GM23338 (cell line): ENCODE data around the gene MAN2B2. TPM values are rescaled to one million over a fixed set of nuclear protein-coding genes. Genes with fewer than 3 reads are reported as not detected.

Experiments used
- ATAC-seq: fragments of 200-7000 bp; cut with Tn5 transposase; 3 replicates; pipeline ENCODE4 v1.9.1; 2020
- DNase-seq: peaks from one replicate; pipeline ENCODE4 v3.0.0-alpha.2; 2015; ENCODE audit warnings: low spot score
- H2AFZ ChIP-seq: fragments of 200-600 bp; sonication (generic); 2 replicates; pipeline ENCODE4 v1.8.0; 2016; ENCODE audit warnings: antibody characterized with exemption, mild to moderate bottlenecking, moderate library complexity
- H3F3A ChIP-seq: fragments of 200-600 bp; sonication (generic); replicated peaks from 2 replicates; pipeline ENCODE4 v1.8.0; 2017; ENCODE audit warnings: antibody characterized with exemption, mixed run types, low read depth
- H3K27ac ChIP-seq: fragments of 200-600 bp; sonication (generic); 2 replicates; pipeline ENCODE4 v1.6.1; 2016; ENCODE audit warnings: low read depth
- H3K27me3 ChIP-seq: fragments of 200-600 bp; sonication (generic); 2 replicates; pipeline ENCODE4 v1.8.0; 2016; ENCODE audit warnings: mild to moderate bottlenecking, mixed run types, moderate library complexity; ENCODE audit not compliant: insufficient read depth
- H3K36me3 ChIP-seq: fragments of 200-600 bp; sonication (generic); 2 replicates; pipeline ENCODE4 v1.8.0; 2016; ENCODE audit warnings: mild to moderate bottlenecking; ENCODE audit not compliant: insufficient read depth
- H3K4me1 ChIP-seq: fragments of 200-600 bp; sonication (generic); 2 replicates; pipeline ENCODE4 v1.8.0; 2016; ENCODE audit warnings: mild to moderate bottlenecking, moderate library complexity; ENCODE audit not compliant: insufficient read depth
- H3K4me2 ChIP-seq: fragments of 200-600 bp; sonication (generic); 2 replicates; pipeline ENCODE4 v1.7.1; 2017; ENCODE audit warnings: mixed run types
- H3K4me3 ChIP-seq: fragments of 200-600 bp; sonication (generic); 2 replicates; pipeline ENCODE4 v1.6.1; 2016; ENCODE audit warnings: mixed run types
- H3K79me2 ChIP-seq: fragments of 200-600 bp; sonication (generic); replicated peaks from 2 replicates; pipeline ENCODE4 v1.8.0; 2017; ENCODE audit warnings: mild to moderate bottlenecking; ENCODE audit not compliant: insufficient read depth
- H3K9me2 ChIP-seq: fragments of 200-600 bp; sonication (generic); 2 replicates; pipeline ENCODE4 v1.8.0; 2017; ENCODE audit not compliant: insufficient read depth
- H4K20me1 ChIP-seq: fragments of 200-600 bp; sonication (generic); replicated peaks from 2 replicates; pipeline ENCODE4 v1.8.0; 2017; ENCODE audit warnings: mild to moderate bottlenecking; ENCODE audit not compliant: insufficient read depth
- H3K27ac Mint-ChIP-seq: 2 replicates; pipeline ENCODE4 v1.8.0; 2020; ENCODE audit warnings: inconsistent platforms, mild to moderate bottlenecking, moderate library complexity, mixed read lengths
- H3K27me3 Mint-ChIP-seq: 3 replicates; pipeline ENCODE4 v1.8.0; 2022; ENCODE audit warnings: low read depth, mild to moderate bottlenecking, moderate library complexity, mixed read lengths, inconsistent platforms; ENCODE audit not compliant: insufficient read depth, poor library complexity
- H3K36me3 Mint-ChIP-seq: 3 replicates; pipeline ENCODE4 v1.8.0; 2021; ENCODE audit warnings: low read depth, mild to moderate bottlenecking, inconsistent platforms, moderate library complexity, mixed read lengths
- H3K4me1 Mint-ChIP-seq: 3 replicates; pipeline ENCODE4 v1.8.0; 2020; ENCODE audit warnings: mild to moderate bottlenecking, inconsistent platforms, mixed read lengths
- H3K4me3 Mint-ChIP-seq: 3 replicates; pipeline ENCODE4 v1.8.0; 2021; ENCODE audit warnings: moderate library complexity, mild to moderate bottlenecking, inconsistent platforms, mixed read lengths
- H3K9me3 Mint-ChIP-seq: 3 replicates; pipeline ENCODE4 v1.8.0; 2020; ENCODE audit warnings: moderate library complexity, mild to moderate bottlenecking, inconsistent platforms, mixed read lengths
- CREB1 ChIP-seq: fragments of 250-450 bp; sonication (Bioruptor Pico); IDR thresholded peaks from 2 replicates; pipeline ENCODE4 v1.5.0; 2020; ENCODE audit warnings: low read depth, mild to moderate bottlenecking, moderate library complexity
- CTCF ChIP-seq, 2 experiments: fragments of 200-600 bp in 1 of 2; sonication (generic) in 1 of 2; conservative IDR thresholded peaks; 2 replicates each; pipeline versions ENCODE4 v1.5.1 to v1.6.1; 2016 to 2017; ENCODE audit warnings: antibody characterized with exemption in 2 of 2, low read depth in 2 of 2, mild to moderate bottlenecking in 2 of 2, moderate library complexity in 1 of 2
- ETS1 ChIP-seq: IDR thresholded peaks from 2 replicates; pipeline ENCODE4 v1.6.1; 2016; ENCODE audit warnings: antibody characterized with exemption
- EZH2 ChIP-seq: fragments of 200-600 bp; sonication (generic); IDR thresholded peaks from one replicate; pipeline ENCODE4 v1.8.0; 2017; ENCODE audit warnings: antibody characterized with exemption, mild to moderate bottlenecking, low read depth; ENCODE audit not compliant: unreplicated experiment
- EZH2phosphoT487 ChIP-seq: fragments of 200-600 bp; sonication (generic); IDR thresholded peaks from one replicate; pipeline ENCODE4 v1.8.1; 2018; ENCODE audit warnings: antibody characterized with exemption; ENCODE audit not compliant: unreplicated experiment
- JUNB ChIP-seq: IDR thresholded peaks from one replicate; pipeline ENCODE4 v1.6.1; 2016; ENCODE audit warnings: antibody characterized with exemption; ENCODE audit not compliant: unreplicated experiment
- NANOG ChIP-seq: IDR thresholded peaks from 2 replicates; pipeline ENCODE4 v1.6.1; 2016; ENCODE audit warnings: antibody characterized with exemption, borderline replicate concordance
- POLR2AphosphoS5 ChIP-seq: IDR thresholded peaks from 2 replicates; pipeline ENCODE4 v1.6.1; 2016; ENCODE audit warnings: antibody characterized with exemption, low read depth
- REST ChIP-seq: IDR thresholded peaks from one replicate; pipeline ENCODE4 v1.6.1; 2018; ENCODE audit warnings: antibody characterized with exemption; ENCODE audit not compliant: unreplicated experiment
- STAT1 ChIP-seq: IDR thresholded peaks from one replicate; pipeline ENCODE4 v1.6.1; 2016; ENCODE audit warnings: antibody characterized with exemption; ENCODE audit not compliant: unreplicated experiment
- ZNF114 ChIP-seq: fragments of 250-450 bp; sonication (Bioruptor Pico); IDR thresholded peaks from 2 replicates; pipeline ENCODE4 v1.5.0; 2020; ENCODE audit warnings: mild to moderate bottlenecking, moderate library complexity
- ZNF331 ChIP-seq: fragments of 250-450 bp; sonication (Bioruptor Pico); IDR thresholded peaks from 2 replicates; pipeline ENCODE4 v1.5.0; 2020; ENCODE audit warnings: low read depth, mild to moderate bottlenecking, moderate library complexity
- ZNF462 ChIP-seq: fragments of 250-450 bp; sonication (Bioruptor Pico); IDR thresholded peaks from 2 replicates; pipeline ENCODE4 v1.5.0; 2020; ENCODE audit warnings: mild to moderate bottlenecking, moderate library complexity
- polyA plus RNA-seq: library from polyadenylated mRNA; unstranded; fragments of >200 nt; fragmentation: Nextera tagmentation; extraction: Ambion mirVana; gene quantifications from 2 replicates; pipeline ENCODE4 v1.2.1, GENCODE V29; 2016
- total RNA-seq: library from RNA; depleted of rRNA; stranded (reverse); fragments of >200 nt; shearing (Covaris generic); gene quantifications from 2 replicates; pipeline ENCODE4 v1.2.3, GENCODE V29; 2014

Gene MAN2B2
- total and polyA plus RNA-seq, 2 experiments from 2014 or later: 1.6 to 6.9 TPM

GRCh38 chr4:6526156-6526555 is 48.8 kb upstream of the MAN2B2 start:
- no peak overlapping the region; the same call in 2 of the 3 replicates for H3K4me3 Mint-ChIP-seq
- no peak for TF ChIP-seq REST
- TF ChIP-seq ZNF331 (CRISPR knock-in tag): no peak
- TF ChIP-seq ETS1: no peak
- TF ChIP-seq CTCF (conservative IDR thresholded peaks at IDR 0.05; ENCODE audit: low read depth in 2 of 2): no peak
- no peak for TF ChIP-seq ZNF114 (CRISPR knock-in tag)
- TF ChIP-seq STAT1: no peak
- TF ChIP-seq POLR2AphosphoS5: no peak
- no peak for TF ChIP-seq EZH2phosphoT487
- no peak for TF ChIP-seq NANOG
- no peak for TF ChIP-seq JUNB
- TF ChIP-seq EZH2: no peak
- TF ChIP-seq CREB1 (CRISPR knock-in tag): no peak
- no peak for TF ChIP-seq ZNF462 (CRISPR knock-in tag)
- H3K9me3 Mint-ChIP-seq: no peaks in the 10 kb centered on the region; the same call in 2 of the 3 replicates
- peaks cover 21% of the 10 kb centered on the region for H3K27me3 Mint-ChIP-seq
- H2AFZ ChIP-seq: peak overlapping the region; percentile 16; the same call in 1 of the 2 replicates
- no peak for DNase-seq
- H3K9me2 ChIP-seq: no peaks in the 10 kb centered on the region
- peak; percentile 9; the same call in 2 of the 3 replicates for ATAC-seq
- no peaks in the 10 kb centered on the region for H3F3A ChIP-seq
- no peaks in the 10 kb centered on the region for H3K27me3 ChIP-seq
- H4K20me1 ChIP-seq: no peaks in the 10 kb centered on the region
- H3K27ac ChIP-seq: no peak overlapping the region
- H3K4me2 ChIP-seq: no peak overlapping the region
- H3K36me3 Mint-ChIP-seq: no peaks in the 10 kb centered on the region
- no peaks in the 10 kb centered on the region for H3K36me3 ChIP-seq
- H3K27ac Mint-ChIP-seq: no peak overlapping the region
- no peak overlapping the region for H3K4me3 ChIP-seq
- peaks cover 6% of the 10 kb centered on the region for H3K4me1 ChIP-seq
- peaks cover 26% of the 10 kb centered on the region for H3K4me1 Mint-ChIP-seq
- H3K79me2 ChIP-seq: no peaks in the 10 kb centered on the region
